GM12874 (cell line): Measurements from ENCODE around the gene CPM.

ENCODE experiments used
- CTCF ChIP-seq: IDR thresholded peaks from 2 replicates; pipeline ENCODE4 v1.5.1; 2011; ENCODE audit warnings: low read depth, mild to moderate bottlenecking, control low read depth, low read length, moderate library complexity; ENCODE audit not compliant: insufficient read depth

CPM gene

GRCh38 chr12:68823696-68824095 lies 109.3 kb downstream of the CPM start:
- TF ChIP-seq CTCF = no peak

GRCh38 chr12:68821357-68822188 lies 111.4 kb downstream of the CPM start:
- no peak for TF ChIP-seq CTCF

GRCh38 chr12:68815928-68816800 lies 116.8 kb downstream of the CPM start:
- TF ChIP-seq CTCF = no peak

- no peak for TF ChIP-seq CTCF
Measured at GRCh38 chr12:68815232-68815927, 117.6 kb downstream of the CPM start.

- no peak for TF ChIP-seq CTCF
Measured at GRCh38 chr12:68814490-68815231, 118.3 kb downstream of the CPM start.

GRCh38 chr12:68813242-68813593 lies 119.8 kb downstream of the CPM start:
- TF ChIP-seq CTCF = no peak
